Measurements from ENCODE around the gene GRIA1.
"Not testable (repeated sequence)": the region's sequence is repeated elsewhere in the genome, so short reads cannot be mapped to it uniquely, and the experiment has no call there.

The GRIA1 gene

GRCh38 chr5:153792305-153792704 is 301.8 kb downstream of the GRIA1 start:
- DNase-seq, result no peak

- no peak for DNase-seq
Measured at GRCh38 chr5:153793699-153794098, 303.2 kb downstream of the GRIA1 start.

- no peak for DNase-seq
Measured at GRCh38 chr5:153794327-153794726, 303.9 kb downstream of the GRIA1 start.

- DNase-seq, result no peak
Measured at GRCh38 chr5:153796527-153796926, 306.1 kb downstream of the GRIA1 start.

- no peak for DNase-seq
Measured at GRCh38 chr5:153797484-153797883, 307.0 kb downstream of the GRIA1 start.

- DNase-seq, result no peak
Measured at GRCh38 chr5:153798830-153799229, 308.4 kb downstream of the GRIA1 start.

- DNase-seq, result no peak
Measured at GRCh38 chr5:153799466-153799865, 309.0 kb downstream of the GRIA1 start.

GRCh38 chr5:153802050-153802821 is 311.8 kb downstream of the GRIA1 start:
- DNase-seq, result no peak

- DNase-seq, result no peak
Measured at GRCh38 chr5:153807801-153808200, 317.3 kb downstream of the GRIA1 start.

GRCh38 chr5:153809166-153809565 is 318.7 kb downstream of the GRIA1 start:
- DNase-seq, result no peak

GRCh38 chr5:153813901-153814300 is 323.4 kb downstream of the GRIA1 start:
- DNase-seq, result no peak

GRCh38 chr5:153816870-153817269 is 326.4 kb downstream of the GRIA1 start:
- no peak for DNase-seq

GRCh38 chr5:153818626-153819025 is 328.2 kb downstream of the GRIA1 start:
- DNase-seq, result no peak

- DNase-seq, result no peak
Measured at GRCh38 chr5:153823036-153823435, 332.6 kb downstream of the GRIA1 start.

- no peak for DNase-seq
Measured at GRCh38 chr5:153824909-153825308, 334.4 kb downstream of the GRIA1 start.

- no peak for DNase-seq
Measured at GRCh38 chr5:153827397-153827796, 336.9 kb downstream of the GRIA1 start.

GRCh38 chr5:153829510-153830065 is 339.1 kb downstream of the GRIA1 start:
- no peak for DNase-seq

- no peak for DNase-seq
Measured at GRCh38 chr5:153831973-153832372, 341.5 kb downstream of the GRIA1 start.

GRCh38 chr5:153835891-153836515 is 345.5 kb downstream of the GRIA1 start:
- no peak for DNase-seq

GRCh38 chr5:153849303-153850113 is 359.0 kb downstream of the GRIA1 start:
- not testable (repeated sequence) for DNase-seq

- no peak for DNase-seq
Measured at GRCh38 chr5:153860195-153860886, 369.9 kb downstream of the GRIA1 start.

GRCh38 chr5:153862906-153863305 is 372.4 kb downstream of the GRIA1 start:
- not testable (repeated sequence) for DNase-seq
